H9 (cell line): ENCODE measurements around the gene NUDT14. TPM values are rescaled to one million over a fixed set of nuclear protein-coding genes. Genes with fewer than 3 reads are reported as not detected.

Experiments used
- DNase-seq: peaks from one replicate; pipeline ENCODE4 v3.0.0-alpha.2; 2017
- H2AFZ ChIP-seq: one replicate; pipeline ENCODE4 v1.6.1; 2013; ENCODE audit warnings: mild to moderate bottlenecking, low read length, control low read depth, moderate library complexity
- H2AK5ac ChIP-seq: 2 replicates; pipeline ENCODE4 v1.6.1; 2013; ENCODE audit warnings: low read length, control low read depth, mixed read lengths; ENCODE audit not compliant: insufficient read length
- H2BK120ac ChIP-seq: one replicate; pipeline ENCODE4 v1.6.1; 2013; ENCODE audit warnings: low read depth, mild to moderate bottlenecking, low read length, control low read depth, inconsistent platforms; ENCODE audit not compliant: poor library complexity, severe bottlenecking
- H2BK12ac ChIP-seq: 2 replicates; pipeline ENCODE4 v1.6.1; 2013; ENCODE audit warnings: low read length, control low read depth, mixed read lengths, low read depth; ENCODE audit not compliant: insufficient read length
- H2BK15ac ChIP-seq: 2 replicates; pipeline ENCODE4 v1.6.1; 2013; ENCODE audit warnings: low read depth, low read length, control low read depth
- H2BK20ac ChIP-seq: one replicate; pipeline ENCODE4 v1.6.1; 2013; ENCODE audit warnings: low read depth, mild to moderate bottlenecking, low read length, control low read depth, inconsistent platforms; ENCODE audit not compliant: poor library complexity, severe bottlenecking
- H2BK5ac ChIP-seq: 2 replicates; pipeline ENCODE4 v1.6.1; 2013; ENCODE audit warnings: low read length, control low read depth, mixed read lengths; ENCODE audit not compliant: insufficient read length
- H3K14ac ChIP-seq: 2 replicates; pipeline ENCODE4 v1.6.1; 2013; ENCODE audit warnings: low read length, control low read depth; ENCODE audit not compliant: insufficient read depth
- H3K18ac ChIP-seq: 2 replicates; pipeline ENCODE4 v1.6.1; 2013; ENCODE audit warnings: low read depth, mild to moderate bottlenecking, mixed read lengths, low read length, control low read depth; ENCODE audit not compliant: insufficient read length
- H3K23ac ChIP-seq: 2 replicates; pipeline ENCODE4 v1.6.1; 2013; ENCODE audit warnings: low read length, control low read depth, mixed read lengths, low read depth; ENCODE audit not compliant: insufficient read length
- H3K23me2 ChIP-seq: 2 replicates; pipeline ENCODE4 v1.6.1; 2013; ENCODE audit warnings: low read depth, mild to moderate bottlenecking, mixed read lengths, low read length, control low read depth; ENCODE audit not compliant: insufficient read length, poor library complexity, severe bottlenecking
- H3K27ac ChIP-seq: 2 replicates; pipeline ENCODE4 v1.5.1; 2013; ENCODE audit warnings: low read length, control low read depth, mixed read lengths, low read depth; ENCODE audit not compliant: insufficient read length
- H3K27me3 ChIP-seq: 2 replicates; pipeline ENCODE4 v1.6.1; 2013; ENCODE audit warnings: low read length, control low read depth, inconsistent platforms; ENCODE audit not compliant: insufficient read depth
- H3K4ac ChIP-seq: 2 replicates; pipeline ENCODE4 v1.6.1; 2013; ENCODE audit warnings: low read depth, mild to moderate bottlenecking, control low read depth, inconsistent platforms, low read length, moderate library complexity
- H3K4me1 ChIP-seq: 2 replicates; pipeline ENCODE4 v1.6.1; 2013; ENCODE audit warnings: low read length, control low read depth, inconsistent platforms; ENCODE audit not compliant: insufficient read depth
- H3K4me2 ChIP-seq: 2 replicates; pipeline ENCODE4 v1.6.1; 2013; ENCODE audit warnings: low read length, control low read depth, mixed read lengths; ENCODE audit not compliant: insufficient read length, insufficient read depth
- H3K56ac ChIP-seq: 2 replicates; pipeline ENCODE4 v1.6.1; 2013; ENCODE audit warnings: low read depth, mild to moderate bottlenecking, mixed read lengths, low read length, control low read depth; ENCODE audit not compliant: insufficient read length
- H3K79me1 ChIP-seq: 2 replicates; pipeline ENCODE4 v1.6.1; 2013; ENCODE audit warnings: low read depth, mild to moderate bottlenecking, moderate library complexity, low read length, control low read depth, inconsistent platforms; ENCODE audit not compliant: insufficient read depth, poor library complexity, severe bottlenecking
- H3K79me2 ChIP-seq: 2 replicates; pipeline ENCODE4 v1.6.1; 2013; ENCODE audit warnings: low read length, control low read depth, inconsistent platforms; ENCODE audit not compliant: insufficient read depth
- H3K9ac ChIP-seq: 2 replicates; pipeline ENCODE4 v1.6.1; 2013; ENCODE audit warnings: low read length, control low read depth, mixed read lengths; ENCODE audit not compliant: insufficient read length; ENCODE audit errors: extremely low read depth
- H3K9me3 ChIP-seq: one replicate; pipeline ENCODE4 v1.6.1; 2013; ENCODE audit warnings: low read depth, low read length, inconsistent platforms; ENCODE audit not compliant: control insufficient read depth
- H3T11ph ChIP-seq: one replicate; pipeline ENCODE4 v1.6.1; 2013; ENCODE audit warnings: mild to moderate bottlenecking, low read length, control low read depth, inconsistent platforms
- H4K20me1 ChIP-seq: one replicate; pipeline ENCODE4 v1.6.1; 2013; ENCODE audit not compliant: control insufficient read depth, insufficient read length, insufficient read depth
- H4K5ac ChIP-seq: 2 replicates; pipeline ENCODE4 v1.6.1; 2013; ENCODE audit warnings: low read depth, mild to moderate bottlenecking, mixed read lengths, low read length, control low read depth; ENCODE audit not compliant: insufficient read length
- H4K8ac ChIP-seq: replicated peaks from 2 replicates; pipeline ENCODE4 v1.6.1; 2013; ENCODE audit warnings: low read length, control low read depth, mixed read lengths, low read depth; ENCODE audit not compliant: insufficient read length
- H4K91ac ChIP-seq: 2 replicates; pipeline ENCODE4 v1.6.1; 2013; ENCODE audit warnings: low read depth, mild to moderate bottlenecking, moderate library complexity, mixed read lengths, low read length, control low read depth; ENCODE audit not compliant: insufficient read length
- H3K27ac Mint-ChIP-seq, 3 experiments: 2 replicates in 2 of 3; 3 replicates in 1 of 3; pipeline ENCODE4 v1.8.0; 2020 to 2021; ENCODE audit warnings: mixed read lengths in 3 of 3, mild to moderate bottlenecking in 1 of 3, moderate library complexity in 1 of 3
- H3K27me3 Mint-ChIP-seq: 2 replicates; pipeline ENCODE4 v1.8.0; 2021; ENCODE audit warnings: low read depth, mild to moderate bottlenecking, moderate library complexity, mixed read lengths
- H3K36me3 Mint-ChIP-seq, 3 experiments: 2 replicates in 2 of 3; 3 replicates in 1 of 3; pipeline ENCODE4 v1.8.0; 2020 to 2021; ENCODE audit warnings: low read depth in 3 of 3, mixed read lengths in 3 of 3; ENCODE audit not compliant: insufficient read depth in 1 of 3
- H3K4me1 Mint-ChIP-seq, 2 experiments: 2 replicates each; pipeline ENCODE4 v1.8.0; 2020; ENCODE audit warnings: mixed read lengths in 2 of 2
- H3K4me3 Mint-ChIP-seq, 2 experiments: 2 replicates in 1 of 2; 3 replicates in 1 of 2; pipeline ENCODE4 v1.8.0; 2020 to 2021; ENCODE audit warnings: mild to moderate bottlenecking in 2 of 2, mixed read lengths in 2 of 2, moderate library complexity in 1 of 2
- H3K9me3 Mint-ChIP-seq, 2 experiments: 2 replicates in 1 of 2; 3 replicates in 1 of 2; pipeline ENCODE4 v1.8.0; 2020; ENCODE audit warnings: mild to moderate bottlenecking in 2 of 2, mixed read lengths in 2 of 2, moderate library complexity in 1 of 2
- WGBS: extraction: QIAGEN DNeasy Blood & Tissue Kit; methylation state at CpG from one replicate; pipeline ENCODE4 v1.1.7; 2013; ENCODE audit warnings: missing lambda C conversion rate, low lambda C conversion rate, mixed read lengths; ENCODE audit not compliant: insufficient read length; ENCODE audit errors: extremely low coverage; 5-methylcytosine and 5-hydroxymethylcytosine counted together
- total RNA-seq: library from RNA; stranded (reverse); gene quantifications from 2 replicates; pipeline ENCODE4 v1.2.1, GENCODE V29; 2021
- TF ChIP-seq, protein P1 (sequence below): fragments of 200-600 bp; sonication (generic); conservative IDR thresholded peaks from 3 replicates; pipeline ENCODE4 v1.8.0; 2021; ENCODE audit warnings: antibody characterized with exemption, mild to moderate bottlenecking

The NUDT14 gene
- total RNA-seq, 1 experiment from 2014 or later = 41.1 TPM

DNA sequence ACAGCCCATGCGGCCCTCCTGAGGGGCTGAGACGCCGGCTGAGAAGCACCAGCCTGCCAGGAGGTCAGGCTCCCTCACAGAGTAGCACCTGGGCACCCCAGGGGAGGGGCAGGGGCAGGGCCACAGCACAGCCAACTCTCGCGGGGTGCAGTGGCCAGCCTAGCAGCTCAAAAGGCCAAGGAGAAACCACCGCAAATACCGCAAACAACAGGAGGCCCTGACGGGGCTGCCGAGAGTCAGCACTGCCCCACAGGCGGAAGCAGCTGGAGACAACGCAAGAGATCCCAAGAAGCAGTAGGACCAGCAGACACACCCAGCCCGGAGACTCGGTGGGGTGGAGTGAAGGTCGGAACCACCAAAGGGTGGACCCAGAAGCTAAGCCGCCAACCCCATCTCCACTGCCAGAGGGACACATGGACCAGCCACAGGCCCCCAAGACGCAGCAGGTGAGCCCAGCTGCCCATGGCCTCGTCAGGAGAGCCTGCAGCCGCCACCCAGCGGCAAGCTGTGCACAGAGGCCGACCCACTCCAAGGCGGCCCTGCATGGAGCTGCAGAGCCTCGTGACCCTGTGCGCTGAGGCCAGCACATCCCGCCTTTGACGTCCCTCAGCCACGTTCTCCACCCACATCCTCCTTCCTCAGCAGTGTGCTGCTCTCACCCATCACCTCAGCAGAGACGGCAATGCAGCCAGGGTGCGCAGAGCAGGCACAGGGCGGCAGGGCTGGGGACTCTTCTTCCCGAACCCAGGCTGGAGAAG lies 35.6 kb upstream of the NUDT14 start:
- no peak overlapping the region for H3K27ac ChIP-seq
- no peak overlapping the region for H3T11ph ChIP-seq
- no peak overlapping the region for H2AK5ac ChIP-seq
- no peak overlapping the region for H2BK20ac ChIP-seq
- no peak overlapping the region for H4K8ac ChIP-seq
- H3K79me1 ChIP-seq = no peaks in the 10 kb centered on the region
- Mint-ChIP-seq H3K27ac (no peak overlapping the region; a peak in 1 of 7 replicates), H3K36me3 (peaks cover 2 to 15% (median 14%) of the 10 kb centered on the region in 3 experiments; a peak in 6 of 7 replicates), H3K27me3 (no peaks in the 10 kb centered on the region), H3K4me1 (no peaks in the 10 kb centered on the region), H3K9me3 (no peaks in the 10 kb centered on the region; a peak in 1 of 5 replicates), H3K4me3 (no peak overlapping the region)
- H4K20me1 ChIP-seq = no peaks in the 10 kb centered on the region
- H3K9me3 ChIP-seq = no peaks in the 10 kb centered on the region
- no peak overlapping the region for H4K5ac ChIP-seq
- H3K56ac ChIP-seq = no peak overlapping the region
- no peaks in the 10 kb centered on the region for H3K27me3 ChIP-seq
- no peak overlapping the region for H3K23ac ChIP-seq
- no peaks in the 10 kb centered on the region for H3K79me2 ChIP-seq
- no CpG with 5 or more reads among the region's 30 CpGs for WGBS
- H3K18ac ChIP-seq = no peak overlapping the region
- H2BK12ac ChIP-seq = no peak overlapping the region
- no peak for DNase-seq
- no peak overlapping the region for H3K4ac ChIP-seq
- no peak overlapping the region for H2BK120ac ChIP-seq
- no peak overlapping the region for H3K9ac ChIP-seq
- no peak overlapping the region for H2BK15ac ChIP-seq
- no peak overlapping the region; the same call in 1 of the 2 replicates for H3K14ac ChIP-seq
- H4K91ac ChIP-seq = no peak overlapping the region
- H2AFZ ChIP-seq = no peak overlapping the region
- no peak overlapping the region for H3K4me2 ChIP-seq
- no peak overlapping the region for H2BK5ac ChIP-seq
- H3K23me2 ChIP-seq = no peaks in the 10 kb centered on the region
- no peaks in the 10 kb centered on the region for H3K4me1 ChIP-seq
- TF ChIP-seq, protein P1, sequence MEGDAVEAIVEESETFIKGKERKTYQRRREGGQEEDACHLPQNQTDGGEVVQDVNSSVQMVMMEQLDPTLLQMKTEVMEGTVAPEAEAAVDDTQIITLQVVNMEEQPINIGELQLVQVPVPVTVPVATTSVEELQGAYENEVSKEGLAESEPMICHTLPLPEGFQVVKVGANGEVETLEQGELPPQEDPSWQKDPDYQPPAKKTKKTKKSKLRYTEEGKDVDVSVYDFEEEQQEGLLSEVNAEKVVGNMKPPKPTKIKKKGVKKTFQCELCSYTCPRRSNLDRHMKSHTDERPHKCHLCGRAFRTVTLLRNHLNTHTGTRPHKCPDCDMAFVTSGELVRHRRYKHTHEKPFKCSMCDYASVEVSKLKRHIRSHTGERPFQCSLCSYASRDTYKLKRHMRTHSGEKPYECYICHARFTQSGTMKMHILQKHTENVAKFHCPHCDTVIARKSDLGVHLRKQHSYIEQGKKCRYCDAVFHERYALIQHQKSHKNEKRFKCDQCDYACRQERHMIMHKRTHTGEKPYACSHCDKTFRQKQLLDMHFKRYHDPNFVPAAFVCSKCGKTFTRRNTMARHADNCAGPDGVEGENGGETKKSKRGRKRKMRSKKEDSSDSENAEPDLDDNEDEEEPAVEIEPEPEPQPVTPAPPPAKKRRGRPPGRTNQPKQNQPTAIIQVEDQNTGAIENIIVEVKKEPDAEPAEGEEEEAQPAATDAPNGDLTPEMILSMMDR = no peak
